Erythroblast (primary cell): ENCODE measurements around the gene MBOAT1.

Source experiments
- GATA1 ChIP-seq: IDR thresholded peaks from 2 replicates; pipeline ENCODE4 v1.6.1; 2011; ENCODE audit warnings: low read depth, mild to moderate bottlenecking, control low read depth, low read length, moderate library complexity
- POLR2A ChIP-seq: IDR thresholded peaks from 2 replicates; pipeline ENCODE4 v1.6.1; 2011; ENCODE audit warnings: mild to moderate bottlenecking, low read length

- TF ChIP-seq POLR2A (no peak), GATA1 (no peak)
These were observed 43.6 kb downstream of the MBOAT1 start for GRCh38 chr6:20168690-20169089.
